Stimulated activated CD8-positive, alpha-beta memory T cell treated with anti-CD3 and anti-CD28 coated beads, Interleukin-15, amount 100 ng/mL, for 1 hour (primary cell): ENCODE results near the gene ITPR2.
"Not testable (repeated sequence)": the region's sequence is repeated elsewhere in the genome, so short reads cannot be mapped to it uniquely, and the experiment has no call there.

Experiments used
- DNase-seq: peaks from one replicate; pipeline ENCODE4 v3.0.0-alpha.2; 2020; ENCODE audit warnings: low read depth

ITPR2 gene

GRCh38 chr12:26338586-26339572 lies 494.1 kb downstream of the ITPR2 start:
- no peak for DNase-seq

DNA sequence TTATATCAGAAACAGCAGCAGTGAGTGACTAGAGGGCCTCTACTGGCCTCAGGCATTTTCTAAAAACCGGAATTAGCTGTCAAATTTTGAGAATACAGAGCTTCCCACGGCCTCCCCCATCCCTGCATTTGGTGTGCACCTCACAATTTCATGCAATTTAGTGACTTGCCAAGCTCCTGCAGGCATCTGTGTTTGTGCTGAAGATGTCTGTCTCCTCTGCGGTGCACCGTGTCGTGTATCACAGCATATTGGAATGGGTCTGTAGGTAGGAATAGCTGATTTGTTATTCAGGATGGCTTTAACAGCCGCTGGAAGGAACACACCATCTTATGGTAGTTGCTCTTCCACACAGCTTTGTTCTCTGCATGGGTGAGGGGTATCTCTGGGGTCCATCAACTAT lies 497.3 kb downstream of the ITPR2 start:
- DNase-seq = no peak

- DNase-seq = no peak
Measured at GRCh38 chr12:26334621-26335124, 498.3 kb downstream of the ITPR2 start.

DNA sequence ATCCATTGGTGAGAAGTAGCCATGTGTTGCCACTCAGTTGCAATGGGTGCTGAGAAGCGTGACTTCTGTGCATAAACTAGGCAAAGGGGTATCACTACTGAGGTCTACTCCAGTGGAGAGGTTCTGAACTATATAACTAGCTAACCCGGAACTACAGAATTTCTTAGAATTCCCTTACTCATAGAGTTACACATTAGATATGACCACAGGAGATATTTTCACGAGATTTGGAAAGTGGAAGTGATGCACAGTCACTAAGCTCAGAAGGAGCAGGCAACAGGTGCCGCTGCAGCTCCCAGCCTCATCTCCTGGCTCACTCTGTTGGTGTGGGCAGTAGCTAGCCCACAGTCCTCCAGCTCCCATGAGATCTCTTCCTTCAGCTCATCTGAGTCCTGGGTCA lies 501.0 kb downstream of the ITPR2 start:
- DNase-seq = no peak

DNA sequence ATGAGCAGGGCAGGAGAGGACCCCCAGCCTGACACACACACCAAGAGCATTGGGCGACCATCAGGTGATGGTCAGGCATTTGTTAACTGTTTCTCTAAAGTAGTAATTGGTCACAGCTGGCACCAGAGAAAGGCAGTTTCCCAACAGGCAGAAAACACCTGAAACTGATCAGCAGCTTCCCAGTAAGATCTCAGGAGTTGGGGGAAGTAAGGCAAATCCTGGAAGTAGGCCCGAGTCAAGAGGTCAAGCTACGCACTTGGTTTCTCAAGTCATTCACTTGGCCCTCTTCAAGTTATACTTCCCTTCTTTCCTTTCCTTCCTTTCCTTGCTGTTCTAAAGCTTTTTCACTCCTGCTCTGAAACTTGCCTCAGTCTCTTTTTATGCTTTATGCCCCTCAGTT lies 501.9 kb downstream of the ITPR2 start:
- DNase-seq = no peak

DNA sequence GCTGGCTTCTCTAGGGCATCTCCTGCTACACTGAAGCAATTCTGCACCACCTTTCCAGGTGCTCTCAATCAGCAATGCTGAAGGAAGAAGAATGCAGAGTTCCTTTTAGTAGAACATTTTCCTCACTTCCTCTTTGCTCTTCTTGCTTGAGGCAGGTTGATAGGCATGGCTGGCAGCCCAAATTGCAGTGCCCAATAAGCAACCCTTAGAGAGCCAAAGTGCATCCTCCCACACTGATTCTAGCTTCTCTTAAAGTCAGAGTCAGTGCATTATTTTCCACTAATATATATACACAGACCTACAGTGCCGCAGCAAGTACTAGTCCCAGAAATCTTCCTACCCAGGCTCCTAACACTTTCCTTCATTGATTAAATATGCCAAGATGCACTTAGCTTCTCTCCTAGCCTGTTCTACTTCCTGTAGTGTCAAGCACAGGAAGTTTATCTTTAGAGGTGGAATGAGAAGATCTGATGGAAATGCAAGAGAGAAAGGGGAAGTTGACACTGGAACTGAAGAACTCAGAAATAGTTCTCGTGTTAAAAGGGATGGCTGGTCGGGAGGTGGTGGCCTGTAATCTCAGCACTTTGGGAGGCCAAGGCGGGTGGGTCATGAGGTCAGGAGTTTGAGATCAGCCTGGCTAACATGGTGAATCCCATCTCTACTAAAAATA lies 504.9 kb downstream of the ITPR2 start:
- DNase-seq = no peak

GRCh38 chr12:26323673-26324072 lies 509.3 kb downstream of the ITPR2 start:
- no peak for DNase-seq

DNA sequence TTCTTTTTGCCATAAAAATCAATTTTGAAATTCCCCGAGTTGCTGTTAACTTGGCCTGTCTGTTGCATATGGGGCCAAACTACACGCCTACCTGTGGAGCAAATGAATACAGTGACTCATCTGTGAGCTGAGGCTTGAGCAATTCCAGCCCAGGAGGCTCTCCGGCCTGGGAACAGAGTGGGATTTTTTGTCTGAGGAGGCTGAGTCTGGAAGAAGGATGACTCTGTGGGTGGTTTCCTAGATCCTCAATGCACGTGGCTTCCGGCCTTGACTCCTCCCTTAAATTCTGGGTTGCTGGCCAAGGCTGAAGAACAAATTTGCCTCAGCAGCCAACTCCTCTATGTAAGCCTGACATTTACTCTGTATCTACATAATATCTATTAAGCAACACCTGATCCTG lies 513.5 kb downstream of the ITPR2 start:
- no peak for DNase-seq

GRCh38 chr12:26318661-26319068 lies 514.3 kb downstream of the ITPR2 start:
- no peak for DNase-seq

- DNase-seq = no peak
Measured at GRCh38 chr12:26317942-26318575, 514.9 kb downstream of the ITPR2 start.

DNA sequence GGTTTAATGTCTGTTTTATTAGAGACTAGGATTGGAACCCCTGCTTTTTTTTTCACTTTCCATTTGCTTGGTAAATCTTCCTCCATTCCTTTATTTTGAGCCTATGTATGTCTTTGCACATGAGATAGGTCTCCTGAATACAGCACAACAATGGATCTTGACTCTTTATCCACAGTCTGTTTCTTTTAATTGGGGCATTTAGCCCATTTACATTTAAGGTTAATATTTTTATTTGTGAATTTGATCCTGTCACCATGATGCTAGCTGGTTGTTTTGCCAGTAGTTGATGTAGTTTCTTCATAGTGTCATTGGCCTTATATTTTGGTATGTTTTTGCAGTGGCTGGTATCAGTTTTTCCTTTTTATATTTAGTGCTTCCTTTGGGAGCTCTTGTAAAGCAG lies 518.9 kb downstream of the ITPR2 start:
- DNase-seq = not testable (repeated sequence)

GRCh38 chr12:26310489-26310888 lies 522.5 kb downstream of the ITPR2 start:
- DNase-seq = not testable (repeated sequence)

GRCh38 chr12:26309634-26310033 lies 523.4 kb downstream of the ITPR2 start:
- DNase-seq = no peak

DNA sequence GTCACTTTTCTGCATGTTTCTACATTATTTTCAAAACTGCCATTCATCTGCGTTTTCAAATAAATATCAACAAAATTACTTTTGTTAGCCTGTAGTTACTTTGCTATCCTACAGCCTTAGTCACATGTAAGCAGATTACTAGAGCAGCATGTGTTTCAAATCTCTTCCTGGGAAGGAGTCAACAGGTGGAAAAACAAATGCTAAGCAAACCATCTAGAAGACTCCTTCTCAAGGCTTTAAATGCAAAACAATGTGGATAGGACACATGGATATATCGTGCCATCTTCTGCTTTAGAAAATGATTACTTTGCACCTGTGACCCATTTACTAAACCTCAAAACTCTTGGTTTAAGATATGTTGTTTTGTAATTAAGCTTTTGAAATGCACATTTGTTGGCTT lies 528.7 kb downstream of the ITPR2 start:
- no peak for DNase-seq

DNA sequence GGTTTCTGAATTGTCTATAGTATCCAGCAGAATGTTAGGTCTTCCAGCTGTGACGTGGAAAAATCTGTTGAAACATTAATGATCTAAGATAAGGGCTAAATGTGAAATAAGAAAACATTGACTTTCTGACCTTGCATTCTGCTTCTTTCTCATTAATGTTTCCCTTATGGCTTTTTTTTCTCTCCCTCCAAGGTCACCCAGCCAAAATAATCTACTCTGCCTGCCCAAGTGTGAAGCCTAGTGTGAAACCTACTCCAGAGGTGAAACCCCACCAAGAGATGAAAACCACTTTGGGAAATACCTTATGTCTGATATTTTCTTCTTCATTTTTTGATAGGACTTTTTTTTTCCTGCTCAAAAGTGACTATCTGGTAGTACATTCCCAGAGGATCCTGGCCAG lies 529.6 kb downstream of the ITPR2 start:
- no peak for DNase-seq

- no peak for DNase-seq
Measured at GRCh38 chr12:26302776-26303175, 530.2 kb downstream of the ITPR2 start.

- DNase-seq = no peak
Measured at GRCh38 chr12:26299751-26300150, 533.2 kb downstream of the ITPR2 start.

GRCh38 chr12:26298785-26299621 lies 534.0 kb downstream of the ITPR2 start:
- DNase-seq = no peak

DNA sequence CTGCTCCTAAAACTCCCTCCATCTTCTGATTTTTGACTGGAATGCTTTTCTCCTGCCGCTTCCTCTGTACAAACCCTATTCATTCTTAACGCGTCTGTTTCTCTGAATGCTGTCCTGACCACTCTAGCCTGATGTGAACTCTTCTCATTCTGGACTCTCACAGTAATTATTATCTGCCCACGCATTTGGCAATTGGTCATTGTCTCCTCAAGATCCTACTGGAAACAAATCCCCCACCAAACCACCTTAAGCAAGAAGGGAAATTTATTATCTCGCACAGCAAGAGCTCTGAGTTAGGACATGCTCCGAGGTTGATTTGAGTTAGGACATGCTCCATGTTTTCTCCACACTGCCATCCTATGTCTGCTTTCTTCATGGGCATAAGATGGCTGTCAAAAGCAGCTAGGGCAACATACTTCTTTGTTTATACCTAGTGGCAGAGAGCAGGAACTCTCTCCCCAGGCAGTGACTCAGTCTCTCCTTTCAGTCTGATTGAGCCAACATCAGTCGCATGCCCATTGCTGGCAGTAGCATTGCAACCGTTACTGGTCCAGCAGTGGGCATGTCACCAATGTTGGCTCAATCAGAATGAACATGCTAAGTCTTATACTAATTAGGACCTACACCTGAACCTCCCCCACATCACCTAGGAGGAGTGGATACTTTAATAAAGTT lies 535.5 kb downstream of the ITPR2 start:
- DNase-seq = no peak

GRCh38 chr12:26295001-26295400 lies 538.0 kb downstream of the ITPR2 start:
- no peak for DNase-seq

- DNase-seq = no peak
Measured at GRCh38 chr12:26293612-26294011, 539.4 kb downstream of the ITPR2 start.
